ENCODE results near the gene GPR183. TPM values are rescaled to one million over a fixed set of nuclear protein-coding genes. Genes with fewer than 3 reads are reported as not detected.

GPR183 gene
- total RNA-seq, 1 experiment from 2014 or later: 0.30 TPM

GRCh38 chr13:99327761-99328160 lies 20.6 kb upstream of the GPR183 start:
- POLR2A ChIA-PET: no interaction called here

More at GRCh38 chr13:99327761-99328160, 20.6 kb upstream of the GPR183 start:
- no peak for DNase-seq (ENCODE audit: low read depth, low spot score)
- intact Hi-C loops (cut with micrococcal nuclease): no loop called here
- no peak overlapping the region for H3K27ac ChIP-seq (ENCODE audit: low read depth, low read length)
- H3K9ac ChIP-seq (ENCODE audit: low read length): no peak overlapping the region
- no peaks in the 10 kb centered on the region for H4K20me1 ChIP-seq (ENCODE audit: insufficient read depth)
- ATAC-seq: no peak
- H3K79me2 ChIP-seq (ENCODE audit: insufficient read depth, low read length): no peaks in the 10 kb centered on the region
- no peaks in the 10 kb centered on the region for H3K9me3 ChIP-seq (ENCODE audit: control insufficient read depth in 1 of 2, insufficient read depth in 1 of 2, low read depth in 1 of 2, low read length in 2 of 2)
- H3K36me3 ChIP-seq (ENCODE audit: control insufficient read depth in 1 of 2, insufficient read depth in 2 of 2, low read length in 2 of 2): peaks cover 2 to 12% of the 10 kb centered on the region in 2 experiments; a peak in 3 of 4 replicates
- TF ChIP-seq CBX3 (IDR thresholded peaks at IDR 0.05; ENCODE audit: low read depth) (no peak), ZNF274 (IDR thresholded peaks at IDR 0.05; ENCODE audit: low read depth, low read length) (no peak), REST (IDR thresholded peaks at IDR 0.05; ENCODE audit: low read depth) (no peak)
- H3K27me3 ChIP-seq (ENCODE audit: insufficient read depth, low read length): no peaks in the 10 kb centered on the region
- no peak overlapping the region for H3K4me3 ChIP-seq (replicated peaks in 1 of 2; ENCODE audit: low read depth in 1 of 2, low read length in 2 of 2)
- H2AFZ ChIP-seq (ENCODE audit: low read depth, low read length, poor library complexity, severe bottlenecking): no peak overlapping the region
- ChIA-PET CTCF (no interaction called here), RAD21 (ENCODE audit: low non-redundant PET in 1 of 2, low total read pairs in 2 of 2, uncharacterized antibody in 2 of 2, unreplicated experiment in 2 of 2) (no interaction called here)
- no TSS peak for BruUV-seq (replicated peaks)
- no peaks in the 10 kb centered on the region for H3K9me2 ChIP-seq (ENCODE audit: insufficient read depth)
- H3K4me1 ChIP-seq (ENCODE audit: control insufficient read depth in 1 of 2, insufficient read depth in 2 of 2, low read length in 2 of 2): peaks cover 12 to 22% of the 10 kb centered on the region in 2 experiments
- H3K4me2 ChIP-seq (ENCODE audit: low read length): no peak overlapping the region

Measured in HCT116 (cell line).